Lower leg skin (tissue), 3 donors: Measurements from ENCODE around the gene SLC36A1.

Experiments used
- CTCF ChIP-seq, 3 donors: fragments of 450-650 bp; IDR thresholded peaks; one replicate each; pipeline ENCODE4 v1.5.1; 2016; ENCODE audit warnings: antibody characterized with exemption in 3 of 3, mild to moderate bottlenecking in 3 of 3, moderate library complexity in 2 of 3
- POLR2A ChIP-seq, 2 donors: fragments of 450-650 bp; IDR thresholded peaks; one replicate each; pipeline ENCODE4 v1.6.1; 2016 to 2017; ENCODE audit warnings: antibody characterized with exemption in 2 of 2, mild to moderate bottlenecking in 1 of 2, moderate library complexity in 1 of 2

- TF ChIP-seq POLR2A (IDR thresholded peaks at IDR 0.05) = no peak
- TF ChIP-seq CTCF (IDR thresholded peaks at IDR 0.05) = no peak
These were observed 56.6 kb downstream of the SLC36A1 start for GRCh38 chr5:151504006-151504405.
